CD4-positive, alpha-beta T cell treated with Interleukin-12 subunit alpha and Interleukin-12 subunit beta, for 1 hour (primary cell): ENCODE data around the gene WDR91.
A peak's percentile ranks its signal among the peaks of the same experiment; 100 is the strongest.
"Not testable (repeated sequence)": the region's sequence is repeated elsewhere in the genome, so short reads cannot be mapped to it uniquely, and the experiment has no call there.

Experiments used
- DNase-seq: peaks from one replicate; pipeline ENCODE4 v3.0.0-alpha.2; 2020

The WDR91 gene

DNA sequence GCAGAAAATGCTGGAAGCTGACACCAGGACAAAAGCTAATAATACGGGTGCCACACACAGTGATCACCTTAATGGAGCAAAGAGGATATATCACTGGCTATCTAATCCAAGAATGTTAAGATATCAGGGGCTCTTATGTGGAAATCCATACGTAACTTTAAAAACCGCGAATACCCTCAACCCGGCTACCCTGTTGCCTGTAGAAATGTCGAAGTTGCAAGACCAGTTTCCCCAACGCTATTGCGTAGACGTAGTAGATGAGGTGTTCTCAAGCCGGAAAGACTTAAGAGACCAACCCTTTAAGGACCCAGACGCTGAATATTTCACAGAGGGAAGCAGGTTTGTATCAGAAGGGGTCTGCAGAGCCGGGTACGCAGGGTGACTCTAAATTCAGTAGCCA lies 33.0 kb downstream of the WDR91 start:
- DNase-seq: no peak

DNA sequence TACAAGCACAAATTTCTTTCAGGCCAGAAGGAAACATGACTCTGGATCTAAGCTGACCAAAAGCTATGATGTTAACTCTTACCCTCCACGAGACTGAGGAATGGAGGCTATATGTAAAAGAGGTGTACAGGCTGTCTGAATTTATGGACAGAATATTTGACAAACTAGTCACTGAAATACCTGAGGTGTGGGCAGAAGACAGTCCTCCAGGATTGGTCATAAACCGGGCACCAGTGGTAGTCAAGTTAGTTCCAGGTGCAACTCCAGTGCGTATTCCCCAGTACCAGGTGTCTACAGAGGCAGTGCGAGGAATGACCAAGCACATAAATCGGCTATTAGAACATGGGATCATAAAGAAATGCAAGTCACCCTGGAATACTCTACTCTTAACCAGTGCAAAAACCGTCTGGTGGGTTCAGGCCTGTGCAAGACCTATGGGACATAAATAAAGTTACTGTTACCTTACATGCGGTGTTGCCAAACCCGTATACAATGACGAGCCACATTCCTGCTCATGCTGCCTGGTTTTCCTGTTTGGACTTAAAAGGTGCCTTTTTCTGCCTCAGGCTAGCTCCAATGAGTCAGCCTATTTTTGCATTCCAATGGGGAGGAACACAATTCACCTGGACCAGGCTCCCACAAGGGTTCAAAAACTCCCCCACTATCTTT lies 34.2 kb downstream of the WDR91 start:
- DNase-seq: no peak

DNA sequence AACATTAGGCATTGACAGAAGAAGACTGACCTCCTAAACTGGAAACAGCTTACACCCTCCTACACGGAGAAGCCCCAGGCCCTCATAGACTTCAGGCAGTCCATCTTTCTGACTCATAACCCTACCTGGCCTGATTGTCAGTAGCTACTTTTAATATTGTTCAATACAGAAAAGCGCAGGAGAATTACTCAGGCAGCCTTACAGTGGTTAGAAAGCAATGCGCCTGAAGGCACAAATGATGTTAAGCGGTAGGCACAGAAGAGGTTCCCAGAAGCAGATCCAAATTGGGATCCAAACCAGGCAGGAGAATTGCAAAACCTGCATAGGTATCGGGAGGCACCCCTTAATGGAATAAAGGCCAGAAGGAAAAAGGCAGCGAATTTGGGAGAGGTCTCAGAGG lies 35.4 kb downstream of the WDR91 start:
- no peak for DNase-seq

DNA sequence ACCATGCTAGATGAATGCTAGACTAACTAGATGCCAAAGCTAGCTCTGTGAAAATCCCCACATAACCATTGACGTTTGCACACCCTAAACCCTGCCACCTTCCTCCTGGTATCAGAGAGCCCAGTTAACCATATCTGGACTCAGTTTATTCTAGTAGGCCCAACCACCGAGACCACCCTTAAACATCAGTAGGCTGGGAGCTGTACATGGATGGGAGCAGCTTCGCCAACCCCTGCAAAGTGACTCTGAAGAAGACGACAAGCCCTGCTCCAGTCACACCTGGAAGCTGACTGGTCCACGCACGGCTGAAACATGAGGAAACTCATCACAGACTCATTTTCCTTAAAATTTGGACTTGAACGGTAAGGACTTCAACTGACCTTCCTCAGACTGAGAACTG lies 36.4 kb downstream of the WDR91 start:
- DNase-seq: no peak

DNA sequence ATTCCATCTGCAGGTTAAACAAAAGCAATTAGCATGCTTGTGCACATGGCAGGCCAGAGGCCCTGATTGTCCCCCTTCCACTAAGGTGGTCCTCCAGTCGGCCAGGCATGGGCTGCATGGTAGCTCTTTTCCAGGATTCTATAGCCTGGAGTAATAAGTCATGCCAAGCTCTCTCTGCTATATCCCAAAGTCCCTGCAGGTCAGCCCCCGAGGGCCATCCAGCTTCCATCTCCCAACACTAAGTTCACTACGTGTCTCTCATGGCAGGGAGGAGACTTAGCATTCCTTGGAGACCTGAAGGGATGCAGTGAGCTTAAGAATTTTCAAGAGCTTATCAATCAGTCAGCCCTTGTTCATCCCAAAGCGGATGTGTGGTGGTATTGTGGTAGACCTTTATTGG lies 37.4 kb downstream of the WDR91 start:
- not testable (repeated sequence) for DNase-seq

DNA sequence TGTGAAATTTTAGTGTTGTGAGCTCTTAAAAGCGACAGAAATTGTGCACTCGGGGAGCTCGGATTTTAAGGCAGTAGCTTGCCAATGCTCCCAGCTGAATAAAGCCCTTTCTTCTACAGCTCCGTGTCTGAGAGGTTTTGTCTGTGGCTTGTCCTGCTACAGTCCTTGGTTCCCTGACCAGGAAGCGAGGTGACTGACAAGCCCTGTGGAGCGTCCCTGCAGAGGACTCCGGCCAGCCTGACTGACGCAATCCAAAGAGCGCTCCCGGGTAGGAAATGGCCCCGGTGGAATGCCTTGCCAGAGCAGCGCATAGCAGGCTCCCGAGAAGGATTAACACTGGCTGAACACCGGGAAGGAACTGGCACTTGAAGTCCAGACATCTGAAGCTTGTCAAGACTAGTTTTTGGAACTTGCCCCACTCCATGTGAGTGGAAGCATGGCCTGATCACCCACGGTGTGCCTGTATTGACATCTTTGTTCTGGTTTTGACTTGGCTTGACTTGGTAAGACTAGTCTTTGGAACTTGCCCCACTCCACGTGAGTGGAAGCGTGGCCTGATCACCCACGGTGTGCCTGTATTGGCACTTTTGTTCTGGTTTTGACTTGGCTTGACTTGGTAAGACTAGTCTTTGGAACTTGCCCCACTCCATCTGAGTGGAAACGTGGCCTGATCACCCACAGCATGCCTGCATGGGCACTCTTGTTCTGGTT lies 39.6 kb downstream of the WDR91 start:
- DNase-seq: not testable (repeated sequence)

DNA sequence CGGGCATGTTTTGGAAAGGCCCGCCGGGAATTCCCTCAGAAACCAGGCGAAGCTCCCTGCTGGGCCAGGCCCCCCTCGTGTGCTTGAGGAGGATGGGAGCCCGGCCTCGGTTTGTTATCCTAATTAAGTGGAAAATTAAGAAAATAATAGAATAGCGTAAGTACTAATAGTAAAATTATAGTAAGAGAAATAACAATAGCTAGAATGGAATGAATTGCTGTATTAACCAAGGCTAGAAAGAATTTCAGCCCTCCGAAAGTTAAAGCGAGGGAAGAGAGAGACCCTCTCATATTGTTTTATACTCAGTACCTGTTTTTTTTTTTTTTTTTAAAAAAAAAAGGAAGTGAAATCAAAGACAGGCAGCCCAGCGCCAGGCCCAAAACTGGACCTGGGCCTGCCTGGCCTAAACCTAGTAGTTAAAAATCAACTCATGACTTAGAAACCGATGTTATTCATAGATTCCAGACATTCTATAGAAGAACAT lies 40.3 kb downstream of the WDR91 start:
- not testable (repeated sequence) for DNase-seq

DNA sequence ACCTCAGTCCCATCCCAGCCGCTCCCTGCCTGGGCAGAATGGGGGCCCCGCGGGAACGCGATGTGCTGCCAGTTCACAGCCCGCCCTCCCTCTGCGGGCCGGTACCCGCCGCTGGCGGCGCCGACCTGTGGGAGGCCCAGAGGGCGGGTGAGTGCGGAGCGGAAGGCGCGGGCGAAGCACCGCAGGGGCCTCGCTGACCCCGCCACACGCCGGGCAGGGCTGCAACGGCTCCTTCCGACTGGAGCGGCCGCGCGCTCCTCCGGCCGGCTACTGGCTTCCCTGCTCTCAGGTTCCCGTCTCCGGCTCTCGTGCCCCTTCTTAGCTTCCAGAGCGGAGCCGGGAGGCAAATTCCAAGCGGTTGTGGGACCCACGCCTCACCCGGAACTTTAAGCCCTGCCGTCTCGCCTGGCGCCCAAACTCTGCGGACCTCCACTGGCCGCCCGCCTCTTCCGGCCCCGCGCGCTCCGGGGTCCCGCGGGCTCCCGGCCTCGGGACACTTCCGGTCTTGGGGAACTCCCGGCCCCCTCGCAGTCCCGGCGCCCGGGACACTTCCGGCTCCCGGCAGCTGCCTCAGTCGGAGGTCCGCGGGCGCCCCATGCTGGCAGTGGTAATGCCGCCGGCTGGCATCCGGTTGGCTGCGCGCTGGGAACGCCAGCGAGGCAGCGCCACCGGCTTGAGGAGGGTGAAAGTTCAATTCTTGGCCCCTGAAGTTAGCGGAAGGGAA lies 40.9 kb downstream of the WDR91 start, which contains the start of gene CYREN:
Gene CYREN, minus strand, starts transcription at position 434 of the 724 bp plus-strand sequence. CDS start 1,785 bp downstream, outside the sequence.
- DNase-seq: peak; percentile 92

DNA sequence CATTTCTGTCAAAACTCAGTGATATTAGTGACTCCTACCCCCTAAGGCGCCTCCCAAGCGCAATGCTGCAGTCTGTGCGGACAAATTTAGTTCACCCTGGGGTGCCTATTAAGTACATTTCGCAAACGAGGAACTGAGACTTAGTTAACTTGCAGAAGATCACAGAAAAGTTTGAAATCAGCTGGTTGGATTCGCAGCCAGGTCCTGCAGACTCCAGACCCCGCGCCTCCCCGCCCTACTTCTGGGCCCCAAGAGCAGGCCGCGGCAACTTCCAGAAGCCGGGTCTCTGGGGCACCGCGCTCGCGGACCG lies 41.4 kb downstream of the WDR91 start:
- DNase-seq: no peak

DNA sequence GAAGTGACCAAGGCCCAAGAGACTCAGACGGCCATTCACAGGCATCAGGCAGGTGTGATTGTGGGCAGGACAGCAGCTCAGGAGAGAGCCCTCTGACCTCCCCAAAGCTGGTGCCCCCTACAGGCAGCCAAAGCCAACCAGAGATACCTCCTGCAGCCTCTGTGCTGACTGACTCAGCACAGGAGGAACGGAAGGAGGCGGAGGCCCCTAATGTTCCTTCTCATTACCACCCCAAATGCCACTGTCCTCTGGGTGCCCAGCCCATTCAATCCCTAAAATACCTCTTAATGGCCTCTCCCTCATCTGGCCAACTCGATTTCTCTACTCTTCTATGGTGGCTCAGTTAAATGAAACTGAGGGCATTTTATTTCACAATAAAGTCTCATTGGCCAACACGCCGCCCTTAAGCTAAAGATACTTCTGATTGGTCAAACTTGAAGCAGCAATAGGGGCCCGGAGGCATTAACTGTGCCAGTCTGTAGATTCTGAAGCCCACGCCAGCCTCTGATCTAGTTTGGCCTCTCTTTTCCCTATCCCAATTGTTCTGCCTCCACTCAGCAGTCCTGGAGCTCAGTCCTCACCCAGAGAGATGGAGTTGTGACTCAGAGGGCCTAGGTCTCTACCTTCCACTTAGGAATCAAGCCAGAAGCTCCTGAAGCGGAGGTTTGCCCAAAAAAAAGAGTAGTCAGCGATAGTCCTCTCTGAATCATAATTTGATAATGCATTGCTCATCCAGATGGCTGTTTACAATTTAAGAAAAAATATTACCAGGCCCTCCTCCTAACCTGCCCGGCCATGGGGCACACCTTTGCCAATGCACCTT lies 42.0 kb downstream of the WDR91 start:
- DNase-seq: peak; percentile 73

DNA sequence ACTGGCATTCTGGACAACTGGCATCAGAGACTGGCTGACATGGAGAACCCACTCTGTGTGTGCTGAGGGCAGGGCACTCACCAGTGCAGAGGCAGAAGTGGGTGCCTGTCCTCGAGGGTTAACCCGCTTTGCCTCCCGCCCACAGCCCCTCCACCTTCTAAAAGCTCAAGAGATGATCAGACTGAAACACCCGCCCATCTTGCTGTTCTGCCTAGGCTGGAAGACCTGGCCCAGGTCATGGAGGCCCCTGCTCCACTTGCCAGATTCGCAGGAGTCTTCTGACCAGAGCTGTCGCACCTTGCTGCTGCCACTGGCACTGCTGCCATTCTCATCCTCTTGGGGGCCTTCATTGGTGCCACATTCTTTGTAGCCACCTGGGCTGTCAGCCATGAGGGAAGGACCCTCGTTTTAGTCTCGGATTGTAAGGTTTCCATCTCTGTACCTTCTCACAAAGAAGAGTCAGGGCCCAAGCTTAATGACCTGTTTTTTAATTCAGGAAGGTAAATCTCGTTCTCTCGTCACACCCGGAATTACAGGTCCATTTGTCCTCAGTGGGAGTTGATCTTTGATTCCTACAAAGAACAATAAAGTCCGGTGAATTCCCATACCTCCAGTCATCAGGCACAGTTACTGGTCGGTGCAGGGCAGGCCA lies 42.7 kb downstream of the WDR91 start:
- no peak for DNase-seq

DNA sequence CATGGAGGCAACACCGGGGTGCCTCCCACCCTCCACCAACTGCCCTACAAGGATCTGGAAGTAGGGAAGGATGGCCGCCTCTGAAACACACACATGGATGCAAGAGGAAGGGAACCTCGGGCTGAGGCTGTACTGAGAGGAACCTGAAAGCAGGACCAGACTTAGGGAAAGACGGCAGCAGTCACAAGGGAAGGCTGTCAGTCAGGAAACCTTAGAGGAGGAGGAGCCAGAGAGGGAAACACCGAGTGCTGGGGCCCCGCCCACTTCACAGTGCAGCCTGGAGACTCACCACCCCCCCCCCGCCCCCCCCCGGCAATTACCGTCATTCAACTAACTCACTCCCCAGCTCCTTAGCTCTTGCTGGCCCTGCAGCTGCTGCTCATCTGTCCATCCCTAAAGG lies 43.3 kb downstream of the WDR91 start:
- DNase-seq: peak; percentile 53

DNA sequence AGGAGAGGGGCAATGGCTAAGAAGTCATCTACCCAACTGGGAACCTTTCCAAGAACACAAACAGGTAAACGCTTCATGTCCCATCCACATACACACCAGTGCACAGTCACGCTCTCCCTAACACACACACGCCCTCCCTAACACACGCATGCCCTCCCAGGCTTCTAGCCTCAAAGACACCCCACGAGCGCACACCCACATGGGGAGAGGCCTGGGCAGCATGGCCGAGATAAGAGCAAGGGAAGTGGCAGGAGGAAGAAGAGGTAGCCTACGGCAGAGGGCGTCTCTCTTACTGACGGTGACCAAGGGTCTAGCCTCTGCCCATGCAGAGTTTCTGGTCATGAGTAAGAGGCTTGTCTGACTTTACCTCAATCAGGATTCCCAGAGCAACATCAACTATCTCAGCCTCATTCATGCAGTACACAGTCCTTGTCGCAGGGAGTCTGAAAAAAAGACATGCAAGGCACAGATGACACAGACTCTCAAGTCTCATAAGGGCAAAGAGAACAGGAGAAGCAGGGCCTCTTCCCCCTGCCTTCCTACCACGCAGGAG lies 43.9 kb downstream of the WDR91 start:
- DNase-seq: no peak

DNA sequence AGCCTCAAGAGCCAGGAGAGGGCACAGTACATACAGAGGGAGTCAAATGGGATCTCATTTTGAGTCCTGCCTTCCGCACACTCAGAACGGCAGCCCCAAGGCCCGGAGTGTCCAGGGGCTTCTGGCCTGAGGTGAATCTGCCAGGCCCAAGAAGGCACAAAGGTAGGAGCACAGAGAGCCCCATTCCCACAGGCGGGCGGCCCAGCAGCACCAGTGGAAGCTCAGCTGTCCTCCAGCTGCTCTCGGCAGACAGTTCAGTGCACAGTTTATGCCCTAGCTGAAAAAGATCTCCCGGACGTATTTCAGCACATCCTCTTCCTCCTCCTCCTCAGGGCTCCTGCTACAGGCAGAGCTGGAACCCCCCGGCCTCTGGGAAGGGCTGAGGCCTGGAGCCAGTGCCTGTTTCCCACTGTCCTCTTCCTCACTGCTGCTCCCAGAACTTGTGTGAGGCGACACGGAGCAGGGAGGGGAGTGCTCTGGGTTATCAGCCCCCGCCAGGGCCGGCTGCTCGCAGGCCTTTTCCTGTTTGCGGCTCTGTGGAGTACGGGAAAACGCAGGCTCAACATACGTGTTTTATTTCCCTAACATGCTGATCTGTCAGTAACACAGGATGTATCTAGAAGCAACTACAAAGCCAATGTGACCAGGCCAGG lies 44.9 kb downstream of the WDR91 start:
- no peak for DNase-seq

DNA sequence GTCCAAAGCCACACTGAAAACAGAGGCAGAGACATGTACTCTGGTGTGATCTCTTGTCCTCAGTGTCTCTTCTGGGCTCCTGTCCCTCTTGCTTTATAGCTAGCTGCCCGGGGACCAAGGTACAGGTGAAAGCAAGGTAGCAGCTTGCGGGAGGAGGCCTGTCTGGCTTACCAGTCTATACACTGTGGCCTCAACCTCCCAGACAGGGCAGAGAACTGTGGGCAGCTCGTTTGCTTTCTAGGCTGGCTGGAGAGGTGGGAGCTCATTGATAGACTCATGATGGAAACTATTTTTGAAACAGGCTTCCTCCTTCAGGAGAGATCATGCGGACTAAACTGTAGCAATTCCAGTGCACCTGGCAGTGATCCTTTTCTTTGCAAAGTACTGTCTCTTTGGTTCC lies 45.5 kb downstream of the WDR91 start:
- no peak for DNase-seq

DNA sequence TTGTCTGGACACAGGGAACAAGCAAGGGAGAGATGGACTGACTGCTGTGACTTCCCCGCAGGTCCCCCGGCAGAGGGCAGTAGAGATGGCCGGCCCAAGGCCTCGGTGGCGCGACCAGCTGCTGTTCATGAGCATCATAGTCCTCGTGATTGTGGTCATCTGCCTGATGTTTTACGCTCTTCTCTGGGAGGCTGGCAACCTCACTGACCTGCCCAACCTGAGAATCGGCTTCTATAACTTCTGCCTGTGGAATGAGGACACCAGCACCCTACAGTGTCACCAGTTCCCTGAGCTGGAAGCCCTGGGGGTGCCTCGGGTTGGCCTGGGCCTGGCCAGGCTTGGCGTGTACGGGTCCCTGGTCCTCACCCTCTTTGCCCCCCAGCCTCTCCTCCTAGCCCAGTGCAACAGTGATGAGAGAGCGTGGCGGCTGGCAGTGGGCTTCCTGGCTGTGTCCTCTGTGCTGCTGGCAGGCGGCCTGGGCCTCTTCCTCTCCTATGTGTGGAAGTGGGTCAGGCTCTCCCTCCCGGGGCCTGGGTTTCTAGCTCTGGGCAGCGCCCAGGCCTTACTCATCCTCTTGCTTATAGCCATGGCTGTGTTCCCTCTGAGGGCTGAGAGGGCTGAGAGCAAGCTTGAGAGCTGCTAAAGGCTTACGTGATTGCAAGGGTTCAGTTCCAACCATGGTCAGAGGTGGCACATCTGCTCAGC lies 46.8 kb downstream of the WDR91 start:
- no peak for DNase-seq

DNA sequence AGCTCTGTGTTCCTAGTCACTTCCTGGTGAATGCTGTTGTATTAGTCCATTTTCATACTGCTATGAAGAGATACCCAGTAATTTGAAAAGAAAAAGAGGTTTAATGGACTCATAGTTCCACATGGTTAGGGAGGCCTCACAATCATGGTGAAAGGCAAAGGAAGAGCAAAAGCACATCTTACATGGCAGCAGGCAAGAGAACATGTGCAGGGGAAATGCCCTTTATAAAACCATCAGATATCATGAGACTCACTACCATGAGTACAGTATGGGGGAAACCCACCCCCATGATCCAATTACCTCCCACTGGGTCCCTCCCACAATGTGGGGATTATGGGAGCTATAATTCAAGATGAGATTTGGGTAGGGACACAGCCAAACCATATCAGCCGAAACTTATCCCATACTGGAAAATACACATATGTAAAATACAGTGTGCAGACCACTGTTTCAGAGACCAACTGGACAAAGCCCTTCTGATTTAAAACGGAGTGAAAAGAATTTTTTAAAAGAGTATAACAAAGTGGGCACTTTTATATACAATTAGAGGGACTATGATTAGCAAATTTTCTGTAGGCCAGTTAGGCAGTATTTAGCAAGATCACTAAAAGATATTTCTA lies 48.8 kb downstream of the WDR91 start:
- no peak for DNase-seq

DNA sequence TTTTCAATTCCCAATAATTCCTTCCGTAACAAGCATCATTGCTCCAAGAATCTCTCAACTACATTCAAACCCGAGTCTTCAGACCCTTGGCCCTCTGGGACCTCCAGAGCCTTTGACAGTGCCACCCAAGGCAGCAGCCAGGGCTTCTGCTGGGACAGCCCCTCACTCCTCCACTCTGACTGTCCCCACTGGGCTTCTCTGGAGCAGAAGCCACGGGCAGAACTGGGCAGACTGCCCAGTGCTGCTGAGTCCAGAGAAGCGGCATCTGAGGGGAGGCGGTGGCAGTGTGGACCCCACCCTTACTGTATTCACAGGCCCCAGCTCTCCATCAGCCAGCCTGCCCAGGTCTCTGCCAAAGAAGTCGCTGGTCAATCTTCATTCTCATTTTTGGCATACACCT lies 49.7 kb downstream of the WDR91 start:
- no peak for DNase-seq

DNA sequence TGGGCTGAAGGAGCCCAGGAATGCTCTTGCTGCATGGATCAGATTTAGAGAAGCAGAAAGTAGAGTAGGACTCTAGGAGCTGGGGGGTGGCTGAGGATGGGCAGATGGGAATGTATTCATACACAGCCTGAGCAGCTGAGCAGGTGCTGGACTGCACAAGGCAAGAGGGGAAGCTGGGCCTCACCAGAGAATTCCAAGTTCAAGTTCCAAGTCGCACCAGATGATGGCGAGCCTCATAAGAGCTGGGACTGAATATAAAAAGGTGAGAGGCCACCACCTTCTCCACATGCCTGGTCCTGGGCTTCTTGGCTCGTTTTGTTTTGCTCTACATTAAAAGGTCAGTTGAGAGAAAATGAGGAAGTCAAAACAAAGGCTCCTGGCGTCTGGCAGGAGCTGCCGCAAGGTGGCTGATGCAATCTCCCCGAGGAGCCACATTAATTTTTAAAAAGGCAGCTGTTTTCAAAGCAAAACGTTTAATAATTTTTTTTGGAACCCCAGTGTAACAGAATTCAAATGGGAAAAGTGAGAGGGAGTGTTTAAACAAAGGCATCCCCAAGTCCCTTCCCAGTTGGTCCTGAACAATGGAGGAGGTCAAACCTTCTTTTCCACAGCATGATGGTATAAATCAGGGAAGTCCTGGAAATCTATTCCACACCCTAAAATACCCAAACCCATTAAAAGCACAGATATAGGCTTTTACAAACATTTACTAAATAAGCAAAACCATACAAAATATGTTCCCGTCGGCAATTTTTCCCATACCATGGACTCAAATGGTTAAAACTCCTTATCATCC lies 50.3 kb downstream of the WDR91 start:
- DNase-seq: no peak
